ENCODE results near the gene SLC37A3. TPM values are rescaled to one million over a fixed set of nuclear protein-coding genes. Genes with fewer than 3 reads are reported as not detected.

The SLC37A3 gene
- total RNA-seq, 4 donors from 2014 or later = 87.9 to 359 (median 148) TPM

DNA sequence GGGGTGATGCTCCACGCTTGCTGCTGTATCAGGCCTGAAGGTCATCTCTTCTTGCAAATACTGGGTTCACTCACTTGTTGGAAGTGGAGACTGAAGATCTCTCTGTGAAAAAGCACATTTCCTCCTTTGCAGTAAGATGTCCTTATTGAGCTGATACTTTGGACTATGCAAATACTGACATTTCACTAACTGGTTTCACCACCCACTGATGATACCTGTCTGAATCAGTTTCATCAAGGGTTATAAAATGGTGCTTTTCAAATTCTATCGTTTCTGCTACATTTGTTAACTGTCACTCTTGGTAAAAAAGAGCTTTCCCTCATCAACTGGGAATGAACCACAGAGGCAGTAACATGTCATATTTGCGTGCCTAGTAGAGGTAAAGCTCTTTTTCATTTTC lies 41.0 kb upstream of the SLC37A3 start:
- TF ChIP-seq, protein P1, sequence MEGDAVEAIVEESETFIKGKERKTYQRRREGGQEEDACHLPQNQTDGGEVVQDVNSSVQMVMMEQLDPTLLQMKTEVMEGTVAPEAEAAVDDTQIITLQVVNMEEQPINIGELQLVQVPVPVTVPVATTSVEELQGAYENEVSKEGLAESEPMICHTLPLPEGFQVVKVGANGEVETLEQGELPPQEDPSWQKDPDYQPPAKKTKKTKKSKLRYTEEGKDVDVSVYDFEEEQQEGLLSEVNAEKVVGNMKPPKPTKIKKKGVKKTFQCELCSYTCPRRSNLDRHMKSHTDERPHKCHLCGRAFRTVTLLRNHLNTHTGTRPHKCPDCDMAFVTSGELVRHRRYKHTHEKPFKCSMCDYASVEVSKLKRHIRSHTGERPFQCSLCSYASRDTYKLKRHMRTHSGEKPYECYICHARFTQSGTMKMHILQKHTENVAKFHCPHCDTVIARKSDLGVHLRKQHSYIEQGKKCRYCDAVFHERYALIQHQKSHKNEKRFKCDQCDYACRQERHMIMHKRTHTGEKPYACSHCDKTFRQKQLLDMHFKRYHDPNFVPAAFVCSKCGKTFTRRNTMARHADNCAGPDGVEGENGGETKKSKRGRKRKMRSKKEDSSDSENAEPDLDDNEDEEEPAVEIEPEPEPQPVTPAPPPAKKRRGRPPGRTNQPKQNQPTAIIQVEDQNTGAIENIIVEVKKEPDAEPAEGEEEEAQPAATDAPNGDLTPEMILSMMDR (IDR thresholded peaks at IDR 0.05) = no peak
- no peak for TF ChIP-seq POLR2A (IDR thresholded peaks at IDR 0.05)
- no peaks in the 10 kb centered on the region for H3K36me3 ChIP-seq
- no peaks in the 10 kb centered on the region for H3K27me3 ChIP-seq
- intact Hi-C loops (cut with DNase I; ENCODE audit: low total_unique reads) = no loop called here
- no peaks in the 10 kb centered on the region for H3K9me3 ChIP-seq
- no peak overlapping the region for H3K27ac ChIP-seq
- H3K4me3 ChIP-seq = no peak overlapping the region
- H3K4me1 ChIP-seq = no peaks in the 10 kb centered on the region
- no peak for DNase-seq

DNA sequence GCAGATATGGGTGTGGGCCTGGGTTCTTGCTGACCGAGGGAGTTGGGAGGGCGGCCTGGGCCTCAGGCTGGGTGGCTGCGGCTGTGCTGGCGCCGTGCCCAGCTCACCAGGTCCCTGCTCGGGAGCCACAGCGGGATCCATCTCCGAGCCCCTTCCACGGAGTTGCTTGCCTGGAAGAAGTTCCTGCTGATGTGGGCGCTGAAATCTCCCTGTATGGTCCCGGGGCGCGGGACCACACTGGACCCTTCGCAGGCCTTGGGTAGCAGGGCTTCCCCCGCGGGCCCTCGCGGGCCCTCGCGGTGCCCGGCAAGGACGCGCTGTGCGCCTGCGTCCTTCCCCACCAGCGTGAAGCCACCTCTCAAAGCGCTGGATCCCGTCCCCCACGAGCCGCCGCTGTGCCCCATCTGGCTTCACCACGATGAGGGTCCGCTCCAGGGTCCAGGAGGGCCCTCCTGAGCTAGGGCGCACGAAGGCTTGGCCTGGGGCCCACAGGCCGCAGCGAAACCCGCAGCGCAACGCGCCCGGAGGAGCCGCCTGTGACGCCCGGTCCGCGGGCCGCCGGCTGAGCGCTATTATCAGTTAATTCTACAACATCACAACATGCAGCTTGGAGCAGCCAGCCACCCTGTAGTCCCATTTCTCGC lies 37.0 kb upstream of the SLC37A3 start:
- H3K4me3 ChIP-seq = no peak overlapping the region
- intact Hi-C loops (cut with DNase I; ENCODE audit: low total_unique reads) = no loop called here
- no peaks in the 10 kb centered on the region for H3K27me3 ChIP-seq
- no peak for DNase-seq
- no peaks in the 10 kb centered on the region for H3K9me3 ChIP-seq
- H3K27ac ChIP-seq = no peak overlapping the region
- no peaks in the 10 kb centered on the region for H3K4me1 ChIP-seq
- no peaks in the 10 kb centered on the region for H3K36me3 ChIP-seq
- TF ChIP-seq POLR2A (IDR thresholded peaks at IDR 0.05) = no peak
- TF ChIP-seq, protein P1 (IDR thresholded peaks at IDR 0.05) = no peak

DNA sequence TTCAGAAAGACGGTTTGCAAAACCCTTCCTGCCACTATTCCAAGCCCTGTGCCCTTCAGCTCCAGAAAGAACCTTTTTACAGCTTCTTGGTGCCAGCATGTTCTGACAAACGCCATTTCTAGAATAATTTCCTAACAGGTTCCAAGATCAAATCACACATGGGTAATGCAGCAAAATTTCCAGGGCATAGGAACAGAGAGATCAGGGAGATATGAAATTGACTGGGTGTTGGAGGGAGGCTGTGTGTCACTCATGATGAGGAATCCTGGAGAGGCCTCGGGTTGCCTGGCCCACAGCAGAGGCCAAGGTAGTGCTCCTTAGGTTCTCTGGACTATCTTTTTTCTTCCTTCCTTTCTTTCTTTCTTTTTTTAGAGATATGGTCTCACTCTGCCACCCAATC lies 35.1 kb upstream of the SLC37A3 start:
- Histone ChIP-seq H3K9me3 (no peaks in the 10 kb centered on the region), H3K4me3 (no peak overlapping the region), H3K4me1 (no peaks in the 10 kb centered on the region), H3K27me3 (no peaks in the 10 kb centered on the region), H3K36me3 (no peaks in the 10 kb centered on the region), H3K27ac (no peak overlapping the region)
- TF ChIP-seq POLR2A (IDR thresholded peaks at IDR 0.05) = no peak
- TF ChIP-seq, protein P1 (IDR thresholded peaks at IDR 0.05) = no peak
- no peak for DNase-seq
- intact Hi-C loops (cut with DNase I; ENCODE audit: low total_unique reads) = no loop called here

DNA sequence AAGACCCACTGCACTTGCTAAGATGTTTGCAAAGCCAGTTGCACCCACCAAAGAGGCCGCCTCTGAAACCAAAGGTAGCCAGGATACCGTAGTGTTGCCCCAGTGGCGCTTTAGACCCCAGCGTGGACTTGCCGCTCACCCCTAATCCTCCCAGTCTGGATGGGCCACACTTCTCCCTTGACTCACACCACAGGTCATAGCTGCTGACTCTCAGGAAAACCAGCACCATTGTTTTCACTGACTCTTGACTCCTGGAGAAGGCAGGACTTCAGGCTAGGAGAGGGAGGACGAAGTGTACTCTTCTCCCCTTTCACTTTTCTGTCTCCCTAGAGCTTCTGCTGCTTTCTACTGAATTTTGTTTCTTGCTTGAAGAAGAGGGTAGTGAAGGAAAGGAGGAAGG lies 27.8 kb upstream of the SLC37A3 start:
- no peak for TF ChIP-seq POLR2A (IDR thresholded peaks at IDR 0.05)
- TF ChIP-seq, protein P1 (IDR thresholded peaks at IDR 0.05) = no peak
- H3K27me3 ChIP-seq = no peaks in the 10 kb centered on the region
- no peak overlapping the region for H3K27ac ChIP-seq
- no peaks in the 10 kb centered on the region for H3K36me3 ChIP-seq
- no peak for DNase-seq
- H3K9me3 ChIP-seq = no peaks in the 10 kb centered on the region
- intact Hi-C loops (cut with DNase I; ENCODE audit: low total_unique reads) = no loop called here
- H3K4me1 ChIP-seq = no peaks in the 10 kb centered on the region
- H3K4me3 ChIP-seq = no peak overlapping the region

DNA sequence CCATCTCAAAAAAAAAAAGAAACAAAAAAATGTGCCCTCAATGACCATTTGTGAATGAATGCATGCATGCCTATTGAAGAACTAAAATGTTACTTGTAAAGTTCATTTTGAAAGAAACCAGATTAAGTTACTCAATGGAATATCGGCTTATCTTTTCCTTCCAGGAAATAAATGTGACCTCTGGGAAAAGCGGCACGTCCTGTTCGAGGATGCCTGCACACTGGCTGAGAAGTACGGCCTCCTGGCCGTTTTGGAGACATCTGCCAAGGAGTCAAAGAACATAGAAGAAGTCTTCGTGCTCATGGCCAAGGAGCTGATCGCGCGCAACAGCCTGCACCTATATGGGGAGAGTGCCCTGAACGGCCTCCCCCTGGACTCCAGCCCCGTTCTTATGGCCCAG lies 27.4 kb upstream of the SLC37A3 start:
- Histone ChIP-seq H3K36me3 (no peaks in the 10 kb centered on the region), H3K27me3 (no peaks in the 10 kb centered on the region), H3K4me3 (no peak overlapping the region), H3K4me1 (no peaks in the 10 kb centered on the region), H3K27ac (no peak overlapping the region), H3K9me3 (no peaks in the 10 kb centered on the region)
- DNase-seq = no peak
- intact Hi-C loops (cut with DNase I; ENCODE audit: low total_unique reads) = no loop called here
- TF ChIP-seq, protein P1 (IDR thresholded peaks at IDR 0.05) = no peak
- TF ChIP-seq POLR2A (IDR thresholded peaks at IDR 0.05) = no peak

Measured in uterus (tissue), 4 donors.